DND-41 (cell line): ENCODE data around the gene POFUT2.

Experiments
- ATAC-seq: fragments of 200-7000 bp; cut with Tn5 transposase; 3 replicates; pipeline ENCODE4 v1.9.1; 2021; ENCODE audit warnings: low read depth; ENCODE audit not compliant: insufficient read depth
- DNase-seq: peaks from one replicate; pipeline ENCODE4 v3.0.0-alpha.2; 2020
- H2AFZ ChIP-seq: 2 replicates; pipeline ENCODE4 v1.6.0; 2012; ENCODE audit warnings: low read depth, low read length
- H3K27ac ChIP-seq: 2 replicates; pipeline ENCODE4 v1.5.1; 2012; ENCODE audit warnings: low read length, inconsistent platforms
- H3K27me3 ChIP-seq: fragments of 200-600 bp; sonication (generic); 2 replicates; pipeline ENCODE4 v1.6.0; 2012; ENCODE audit warnings: low read length, mild to moderate bottlenecking, inconsistent platforms; ENCODE audit not compliant: insufficient read depth, poor library complexity
- H3K36me3 ChIP-seq: 2 replicates; pipeline ENCODE4 v1.5.1; 2012; ENCODE audit warnings: low read length, inconsistent platforms; ENCODE audit not compliant: insufficient read depth
- H3K4me1 ChIP-seq: 2 replicates; pipeline ENCODE4 v1.5.1; 2012; ENCODE audit warnings: mild to moderate bottlenecking, low read length; ENCODE audit not compliant: insufficient read depth
- H3K4me2 ChIP-seq: 2 replicates; pipeline ENCODE4 v1.6.0; 2012; ENCODE audit warnings: mild to moderate bottlenecking, moderate library complexity, low read length, inconsistent platforms; ENCODE audit not compliant: insufficient read depth
- H3K4me3 ChIP-seq, 2 experiments: fragments of 200-600 bp in 1 of 2; shearing (Covaris generic) in 1 of 2; 2 replicates each; pipeline ENCODE4 v1.5.1; 2012 to 2016; ENCODE audit warnings: inconsistent platforms in 2 of 2, low read length in 2 of 2, mild to moderate bottlenecking in 2 of 2, low read depth in 1 of 2, moderate library complexity in 1 of 2
- H3K79me2 ChIP-seq: 2 replicates; pipeline ENCODE4 v1.6.0; 2012; ENCODE audit warnings: low read length, inconsistent platforms; ENCODE audit not compliant: insufficient read depth
- H3K9ac ChIP-seq: 2 replicates; pipeline ENCODE4 v1.6.0; 2012; ENCODE audit warnings: low read depth, mild to moderate bottlenecking, inconsistent platforms, low read length, moderate library complexity
- H3K9me3 ChIP-seq: 2 replicates; pipeline ENCODE4 v1.5.1; 2012; ENCODE audit warnings: low read length, moderate library complexity, mild to moderate bottlenecking, inconsistent platforms; ENCODE audit not compliant: insufficient read depth, severe bottlenecking
- H4K20me1 ChIP-seq: 2 replicates; pipeline ENCODE4 v1.6.0; 2012; ENCODE audit warnings: low read length; ENCODE audit not compliant: insufficient read depth
- CTCF ChIP-seq: IDR thresholded peaks from 2 replicates; pipeline ENCODE4 v1.5.1; 2012; ENCODE audit warnings: borderline replicate concordance, low read length, moderate library complexity, mild to moderate bottlenecking; ENCODE audit not compliant: poor library complexity, severe bottlenecking; ENCODE audit errors: extremely low read depth
- EZH2 ChIP-seq: IDR thresholded peaks from 3 replicates; pipeline ENCODE4 v1.6.1; 2012; ENCODE audit warnings: borderline replicate concordance, low read depth, mild to moderate bottlenecking, moderate library complexity, low read length, inconsistent platforms; ENCODE audit not compliant: severe bottlenecking

Gene POFUT2

GRCh38 chr21:45281411-45282282 is 6.0 kb downstream of the POFUT2 start:
- Histone ChIP-seq H3K79me2 (peaks cover 7% of the 10 kb centered on the region), H3K4me2 (no peak overlapping the region), H3K4me1 (peaks cover 4% of the 10 kb centered on the region), H3K27ac (no peak overlapping the region), H2AFZ (no peak overlapping the region), H3K4me3 (no peak overlapping the region), H3K36me3 (peaks cover 73% of the 10 kb centered on the region), H3K9ac (no peak overlapping the region), H4K20me1 (peaks cover 11% of the 10 kb centered on the region; the same call in 1 of the 2 replicates), H3K27me3 (no peaks in the 10 kb centered on the region), H3K9me3 (no peaks in the 10 kb centered on the region)
- TF ChIP-seq EZH2, result no peak
- DNase-seq (no peak), ATAC-seq (no peak)

GRCh38 chr21:45280969-45281368 is 6.7 kb downstream of the POFUT2 start:
- Histone ChIP-seq H3K9ac (no peak overlapping the region), H3K4me2 (no peak overlapping the region), H3K4me1 (no peaks in the 10 kb centered on the region), H4K20me1 (peaks cover 11% of the 10 kb centered on the region; the same call in 1 of the 2 replicates), H3K36me3 (peaks cover 72% of the 10 kb centered on the region), H2AFZ (no peak overlapping the region), H3K9me3 (no peaks in the 10 kb centered on the region), H3K4me3 (no peak overlapping the region), H3K27me3 (no peaks in the 10 kb centered on the region), H3K79me2 (0 out of 2 replicates have a peak, but pooled peaks cover 1% of the 10 kb centered on the region), H3K27ac (no peak overlapping the region)
- no peak for TF ChIP-seq EZH2
- TF ChIP-seq CTCF, result no peak
- ATAC-seq (no peak), DNase-seq (no peak)

DNA sequence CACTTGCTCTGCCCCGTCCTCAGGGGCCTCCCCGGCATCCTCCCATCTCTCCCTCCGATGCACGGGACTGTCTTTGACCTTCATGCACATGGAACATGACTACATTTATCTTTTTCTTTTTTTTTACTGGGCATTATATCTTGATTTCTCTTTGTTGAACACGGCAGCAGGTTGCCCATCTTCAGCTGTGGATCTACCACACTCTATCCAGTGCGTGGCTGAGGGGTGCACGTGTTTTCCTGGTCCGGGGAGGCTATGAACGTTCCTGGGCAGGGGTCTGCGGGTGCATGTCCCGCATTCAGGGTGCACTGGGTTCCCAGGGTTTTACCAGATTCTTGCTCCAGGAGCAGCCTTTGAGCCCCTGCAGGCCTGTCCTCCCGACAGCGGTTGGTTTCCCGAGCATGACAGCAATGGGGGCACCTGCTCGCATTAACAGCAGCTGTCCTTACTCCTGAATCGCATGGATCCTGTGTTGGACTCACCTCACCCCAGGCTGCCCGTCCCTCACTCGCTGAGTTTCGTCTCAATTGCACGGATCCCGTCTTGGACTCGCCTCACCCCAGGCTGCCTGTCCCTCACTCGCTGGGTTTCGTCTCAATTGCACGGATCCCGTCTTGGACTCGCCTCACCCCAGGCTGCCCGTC is 7.4 kb downstream of the POFUT2 start:
- ATAC-seq (no peak), DNase-seq (no peak)
- H3K79me2 ChIP-seq, result no peaks in the 10 kb centered on the region
- H3K27ac ChIP-seq, result no peak overlapping the region
- TF ChIP-seq CTCF (no peak), EZH2 (no peak)
- no peak overlapping the region for H3K9ac ChIP-seq
- H3K4me2 ChIP-seq, result no peak overlapping the region
- no peak overlapping the region for H3K4me3 ChIP-seq
- no peaks in the 10 kb centered on the region for H3K9me3 ChIP-seq
- peaks cover 68% of the 10 kb centered on the region for H3K36me3 ChIP-seq
- peaks cover 11% of the 10 kb centered on the region; the same call in 1 of the 2 replicates for H4K20me1 ChIP-seq
- no peaks in the 10 kb centered on the region for H3K27me3 ChIP-seq
- H2AFZ ChIP-seq, result no peak overlapping the region
- no peaks in the 10 kb centered on the region for H3K4me1 ChIP-seq

DNA sequence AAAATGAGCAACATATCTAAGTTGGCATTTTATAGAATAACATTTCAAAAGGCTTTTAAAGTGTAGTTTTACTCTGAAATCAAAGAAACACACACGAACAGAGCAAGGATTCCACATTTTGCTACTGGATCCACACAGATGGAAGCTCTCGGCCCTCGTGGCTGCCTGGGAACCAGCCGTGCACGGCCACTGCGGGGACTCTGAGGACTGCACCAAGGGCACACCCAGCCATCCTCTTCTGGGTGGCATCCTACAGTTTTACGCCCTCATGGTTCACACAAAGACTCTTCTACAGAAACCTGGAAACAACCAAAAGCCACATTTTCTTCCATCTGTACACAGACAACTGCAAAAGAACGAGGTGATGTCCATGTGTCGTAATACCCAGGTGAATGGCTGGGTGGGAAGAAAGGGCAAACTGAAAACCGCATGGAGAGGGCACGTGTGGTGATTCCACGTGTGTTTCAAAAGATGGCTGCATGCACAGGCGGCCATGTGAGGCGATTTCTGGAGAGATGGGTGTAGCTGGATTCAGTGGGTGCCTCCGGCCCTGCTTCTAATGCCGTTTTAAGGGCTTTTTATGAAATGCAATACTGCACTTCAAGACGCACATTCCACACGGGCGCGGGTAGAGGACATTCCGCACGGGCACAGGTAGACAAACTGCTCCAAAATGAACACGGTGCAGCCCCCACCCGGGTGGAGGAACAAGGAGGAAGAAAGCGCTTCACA is 8.1 kb downstream of the POFUT2 start:
- Histone ChIP-seq H3K27me3 (no peaks in the 10 kb centered on the region), H3K79me2 (no peaks in the 10 kb centered on the region), H3K9ac (no peak overlapping the region), H3K4me2 (no peak overlapping the region), H4K20me1 (peaks cover 11% of the 10 kb centered on the region; the same call in 1 of the 2 replicates), H3K4me1 (no peaks in the 10 kb centered on the region), H3K36me3 (peaks cover 62% of the 10 kb centered on the region), H3K4me3 (no peak overlapping the region), H2AFZ (no peak overlapping the region), H3K27ac (no peak overlapping the region), H3K9me3 (no peaks in the 10 kb centered on the region)
- TF ChIP-seq CTCF, result no peak
- TF ChIP-seq EZH2, result no peak
- ATAC-seq (no peak), DNase-seq (no peak)
